DOHH2 (cell line): ENCODE results near the gene TTC7B.

ENCODE experiments used
- H3F3A ChIP-seq: fragments of 200-600 bp; sonication (generic), shearing (Covaris generic); 2 replicates; pipeline ENCODE4 v1.6.0; 2016; ENCODE audit warnings: antibody characterized with exemption, mild to moderate bottlenecking; ENCODE audit not compliant: control insufficient read depth, insufficient read depth
- H3K27ac ChIP-seq: fragments of 200-600 bp; sonication (generic); 2 replicates; pipeline ENCODE4 v1.5.1; 2014; ENCODE audit warnings: low read depth, mild to moderate bottlenecking, low read length, moderate library complexity
- H3K27me3 ChIP-seq: fragments of 200-600 bp; sonication (generic); 2 replicates; pipeline ENCODE4 v1.6.1; 2014; ENCODE audit warnings: mild to moderate bottlenecking, low read length, mixed read lengths; ENCODE audit not compliant: control insufficient read depth
- H3K36me3 ChIP-seq: fragments of 200-600 bp; sonication (generic); 2 replicates; pipeline ENCODE4 v1.6.1; 2014; ENCODE audit warnings: mild to moderate bottlenecking, low read length, moderate library complexity, mixed read lengths; ENCODE audit not compliant: control insufficient read depth
- H3K4me1 ChIP-seq: fragments of 200-600 bp; sonication (generic); 2 replicates; pipeline ENCODE4 v1.6.1; 2014; ENCODE audit warnings: mild to moderate bottlenecking, low read length, mixed read lengths; ENCODE audit not compliant: control insufficient read depth
- H3K4me2 ChIP-seq: fragments of 200-600 bp; sonication (generic); 2 replicates; pipeline ENCODE4 v1.6.0; 2014; ENCODE audit warnings: mild to moderate bottlenecking, low read length, moderate library complexity
- H3K4me3 ChIP-seq: fragments of 200-600 bp; sonication (generic); 2 replicates; pipeline ENCODE4 v1.5.1; 2014; ENCODE audit warnings: mild to moderate bottlenecking, low read length, mixed read lengths
- H3K79me2 ChIP-seq: fragments of 200-600 bp; sonication (generic); 2 replicates; pipeline ENCODE4 v1.6.1; 2014; ENCODE audit warnings: mild to moderate bottlenecking, low read length, mixed read lengths; ENCODE audit not compliant: control insufficient read depth
- H3K9me2 ChIP-seq: fragments of 200-600 bp; sonication (generic); replicated peaks from 2 replicates; pipeline ENCODE4 v1.6.1; 2014; ENCODE audit warnings: mild to moderate bottlenecking, low read length, mixed read lengths; ENCODE audit not compliant: control insufficient read depth
- H3K9me3 ChIP-seq: fragments of 200-600 bp; sonication (generic); 2 replicates; pipeline ENCODE4 v1.6.1; 2014; ENCODE audit warnings: antibody characterized with exemption, low read length, mixed read lengths; ENCODE audit not compliant: control insufficient read depth, insufficient read depth
- H4K20me1 ChIP-seq: fragments of 200-600 bp; sonication (generic); 2 replicates; pipeline ENCODE4 v1.6.0; 2014; ENCODE audit warnings: low read depth, mild to moderate bottlenecking, antibody characterized with exemption, low read length, moderate library complexity; ENCODE audit not compliant: control insufficient read depth, insufficient read depth
- CTCF ChIP-seq: fragments of 200-600 bp; sonication (generic); IDR thresholded peaks from one replicate; pipeline ENCODE4 v1.5.1; 2014; ENCODE audit warnings: antibody characterized with exemption, mild to moderate bottlenecking, low read depth, low read length; ENCODE audit not compliant: poor library complexity, severe bottlenecking
- EZH2phosphoT487 ChIP-seq: fragments of 200-600 bp; sonication (generic); IDR thresholded peaks from 2 replicates; pipeline ENCODE4 v1.6.1; 2017; ENCODE audit warnings: borderline replicate concordance, mild to moderate bottlenecking, antibody characterized with exemption, low read length, moderate library complexity, mixed read lengths

TTC7B gene

DNA sequence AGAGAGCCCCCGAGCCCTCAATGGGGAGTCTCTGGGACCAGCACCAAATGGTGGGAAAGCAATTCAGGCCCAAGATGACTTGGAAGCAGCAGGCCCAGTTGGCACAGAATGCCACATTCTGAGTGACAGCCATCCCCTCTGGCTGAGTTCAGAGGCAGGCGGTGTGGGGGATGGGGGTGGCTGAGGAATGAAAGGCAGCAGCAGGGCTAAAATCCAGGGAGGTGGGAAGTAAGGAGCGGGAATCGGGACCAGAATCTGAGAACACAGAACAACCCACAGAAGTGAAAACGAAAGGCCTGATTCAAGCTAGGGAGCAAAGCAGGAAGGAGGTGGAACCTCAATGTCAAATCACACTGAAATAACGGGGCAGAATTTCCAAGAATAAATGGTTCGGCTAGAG is 248.2 kb downstream of the TTC7B start:
- no peaks in the 10 kb centered on the region for H3K79me2 ChIP-seq
- TF ChIP-seq EZH2phosphoT487 = no peak
- TF ChIP-seq CTCF = no peak
- no peaks in the 10 kb centered on the region for H3K4me1 ChIP-seq
- H3K27me3 ChIP-seq = no peaks in the 10 kb centered on the region
- no peaks in the 10 kb centered on the region for H3K9me3 ChIP-seq
- H3K4me3 ChIP-seq = no peak overlapping the region
- no peaks in the 10 kb centered on the region for H4K20me1 ChIP-seq
- no peak overlapping the region for H3K27ac ChIP-seq
- H3F3A ChIP-seq = no peaks in the 10 kb centered on the region
- no peaks in the 10 kb centered on the region for H3K9me2 ChIP-seq
- H3K4me2 ChIP-seq = no peak overlapping the region
- no peaks in the 10 kb centered on the region for H3K36me3 ChIP-seq

DNA sequence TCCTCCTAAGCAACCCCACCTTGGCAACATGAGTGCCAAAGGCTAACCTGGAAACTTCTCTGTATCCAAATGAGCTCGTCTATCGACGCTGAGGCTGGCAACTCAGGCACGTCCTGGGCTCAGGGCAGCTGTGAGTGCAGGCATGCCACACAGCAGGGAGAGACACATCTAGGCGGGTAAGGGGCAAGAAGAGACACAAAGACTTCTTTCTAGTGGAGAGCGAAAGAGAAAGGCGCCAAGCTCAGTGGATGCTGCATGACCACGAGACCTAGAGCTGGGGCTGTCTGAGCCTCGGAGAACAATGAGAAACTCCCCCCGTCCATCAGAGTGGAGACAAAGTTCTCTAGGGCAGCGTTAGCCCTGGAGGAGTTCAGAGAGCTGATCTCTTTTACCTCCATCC is 249.0 kb downstream of the TTC7B start:
- TF ChIP-seq EZH2phosphoT487 (no peak), CTCF (no peak)
- H3K4me3 ChIP-seq = no peak overlapping the region
- H3K36me3 ChIP-seq = no peaks in the 10 kb centered on the region

GRCh38 chr14:90566481-90566880 is 249.7 kb downstream of the TTC7B start:
- H3K4me2 ChIP-seq = no peak overlapping the region
- H4K20me1 ChIP-seq = no peaks in the 10 kb centered on the region
- no peak overlapping the region for H3K27ac ChIP-seq
- no peaks in the 10 kb centered on the region for H3K4me1 ChIP-seq
- TF ChIP-seq CTCF (no peak), EZH2phosphoT487 (no peak)
- H3K79me2 ChIP-seq = no peaks in the 10 kb centered on the region
- H3K9me3 ChIP-seq = no peaks in the 10 kb centered on the region
- no peaks in the 10 kb centered on the region for H3K27me3 ChIP-seq
- no peaks in the 10 kb centered on the region for H3K9me2 ChIP-seq
- no peak overlapping the region for H3K4me3 ChIP-seq
- H3F3A ChIP-seq = no peaks in the 10 kb centered on the region
- no peaks in the 10 kb centered on the region for H3K36me3 ChIP-seq

More for the DNA sequence above, 249.0 kb downstream of the TTC7B start:
- Histone ChIP-seq H3K9me2 (no peaks in the 10 kb centered on the region), H3K9me3 (no peaks in the 10 kb centered on the region), H3K4me1 (no peaks in the 10 kb centered on the region), H4K20me1 (no peaks in the 10 kb centered on the region), H3K4me2 (no peak overlapping the region), H3F3A (no peaks in the 10 kb centered on the region), H3K79me2 (no peaks in the 10 kb centered on the region), H3K27me3 (no peaks in the 10 kb centered on the region), H3K27ac (no peak overlapping the region)

DNA sequence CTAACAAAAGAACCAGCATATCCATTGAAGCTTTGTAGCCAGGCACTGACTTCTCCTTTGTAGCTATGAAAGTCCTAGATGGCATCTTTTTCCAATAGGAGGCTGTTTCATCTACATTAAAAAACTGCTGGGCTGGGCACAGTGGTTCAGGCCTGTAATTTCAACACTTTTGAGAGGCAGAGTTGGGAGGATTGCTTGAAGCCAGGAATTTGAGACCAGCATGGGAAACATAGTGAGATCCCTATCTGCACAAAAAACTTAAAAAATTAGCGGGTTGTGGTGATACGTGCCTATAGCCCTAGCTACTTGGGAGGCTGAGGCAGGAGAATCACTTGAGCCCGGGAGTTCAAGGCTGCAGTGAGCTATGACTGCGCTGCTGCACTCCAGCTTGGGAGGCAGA is 251.7 kb downstream of the TTC7B start:
- Histone ChIP-seq H3K27me3 (no peaks in the 10 kb centered on the region), H3K9me2 (no peaks in the 10 kb centered on the region), H3K27ac (no peak overlapping the region), H3K4me3 (no peak overlapping the region), H3K36me3 (no peaks in the 10 kb centered on the region), H3F3A (no peaks in the 10 kb centered on the region), H3K9me3 (no peaks in the 10 kb centered on the region), H3K4me2 (no peak overlapping the region), H3K4me1 (no peaks in the 10 kb centered on the region), H3K79me2 (no peaks in the 10 kb centered on the region), H4K20me1 (no peaks in the 10 kb centered on the region)
- TF ChIP-seq CTCF (no peak), EZH2phosphoT487 (no peak)
